ENCODE results near the gene PNPLA7.
"Not testable (repeated sequence)": the region's sequence is repeated elsewhere in the genome, so short reads cannot be mapped to it uniquely, and the experiment has no call there.

Gene PNPLA7

GRCh38 chr9:137423514-137424291 lies 126.5 kb downstream of the PNPLA7 start:
- no peak for DNase-seq (ENCODE audit: low read depth in 2 of 2, low spot score in 1 of 2)

GRCh38 chr9:137422604-137423513 lies 127.3 kb downstream of the PNPLA7 start, which contains the start of the genes EXD3 and NOXA1:
EXD3 (minus strand) TSS chr9:137423162; CDS start chr9:137395357, 27,805 bp downstream.
NOXA1 (plus strand) TSS chr9:137423393; CDS start chr9:137423530, 137 bp downstream.
- peak; percentile 79 to 83 for DNase-seq (ENCODE audit: low read depth in 2 of 2, low spot score in 1 of 2)

GRCh38 chr9:137421838-137422603 lies 128.2 kb downstream of the PNPLA7 start:
- no peak for DNase-seq (ENCODE audit: low read depth in 2 of 2, low spot score in 1 of 2)

- no peak for DNase-seq (ENCODE audit: low read depth in 2 of 2, low spot score in 1 of 2)
Observed at GRCh38 chr9:137417161-137418021, 132.8 kb downstream of the PNPLA7 start.

GRCh38 chr9:137416563-137417151 lies 133.5 kb downstream of the PNPLA7 start:
- no peak for DNase-seq (ENCODE audit: low read depth in 2 of 2, low spot score in 1 of 2)

GRCh38 chr9:137416006-137416562 lies 134.1 kb downstream of the PNPLA7 start:
- no peak for DNase-seq (ENCODE audit: low read depth in 2 of 2, low spot score in 1 of 2)

- no peak for DNase-seq (ENCODE audit: low read depth in 2 of 2, low spot score in 1 of 2)
Observed at GRCh38 chr9:137415451-137415850, 134.8 kb downstream of the PNPLA7 start.

GRCh38 chr9:137412431-137412830 lies 137.8 kb downstream of the PNPLA7 start:
- no peak for DNase-seq (ENCODE audit: low read depth in 2 of 2, low spot score in 1 of 2)

GRCh38 chr9:137411645-137412380 lies 138.4 kb downstream of the PNPLA7 start:
- peak in 1 of 2 donors; percentile 24 for DNase-seq (ENCODE audit: low read depth in 2 of 2, low spot score in 1 of 2)

- no peak for DNase-seq (ENCODE audit: low read depth in 2 of 2, low spot score in 1 of 2)
Observed at GRCh38 chr9:137411260-137411644, 138.9 kb downstream of the PNPLA7 start.

- no peak for DNase-seq (ENCODE audit: low read depth in 2 of 2, low spot score in 1 of 2)
Observed at GRCh38 chr9:137410891-137411249, 139.3 kb downstream of the PNPLA7 start.

GRCh38 chr9:137410236-137410890 lies 139.8 kb downstream of the PNPLA7 start:
- not testable (repeated sequence) for DNase-seq (ENCODE audit: low read depth in 2 of 2, low spot score in 1 of 2)
